DOHH2 (cell line): ENCODE results near the gene PIP4K2C.
"Not testable (repeated sequence)": the region's sequence is repeated elsewhere in the genome, so short reads cannot be mapped to it uniquely, and the experiment has no call there.

Source experiments
- H3F3A ChIP-seq: fragments of 200-600 bp; sonication (generic), shearing (Covaris generic); 2 replicates; pipeline ENCODE4 v1.6.0; 2016; ENCODE audit warnings: antibody characterized with exemption, mild to moderate bottlenecking; ENCODE audit not compliant: control insufficient read depth, insufficient read depth
- H3K27ac ChIP-seq: fragments of 200-600 bp; sonication (generic); 2 replicates; pipeline ENCODE4 v1.5.1; 2014; ENCODE audit warnings: low read depth, mild to moderate bottlenecking, low read length, moderate library complexity
- H3K27me3 ChIP-seq: fragments of 200-600 bp; sonication (generic); 2 replicates; pipeline ENCODE4 v1.6.1; 2014; ENCODE audit warnings: mild to moderate bottlenecking, low read length, mixed read lengths; ENCODE audit not compliant: control insufficient read depth
- H3K36me3 ChIP-seq: fragments of 200-600 bp; sonication (generic); 2 replicates; pipeline ENCODE4 v1.6.1; 2014; ENCODE audit warnings: mild to moderate bottlenecking, low read length, moderate library complexity, mixed read lengths; ENCODE audit not compliant: control insufficient read depth
- H3K4me1 ChIP-seq: fragments of 200-600 bp; sonication (generic); 2 replicates; pipeline ENCODE4 v1.6.1; 2014; ENCODE audit warnings: mild to moderate bottlenecking, low read length, mixed read lengths; ENCODE audit not compliant: control insufficient read depth
- H3K4me2 ChIP-seq: fragments of 200-600 bp; sonication (generic); 2 replicates; pipeline ENCODE4 v1.6.0; 2014; ENCODE audit warnings: mild to moderate bottlenecking, low read length, moderate library complexity
- H3K4me3 ChIP-seq: fragments of 200-600 bp; sonication (generic); 2 replicates; pipeline ENCODE4 v1.5.1; 2014; ENCODE audit warnings: mild to moderate bottlenecking, low read length, mixed read lengths
- H3K79me2 ChIP-seq: fragments of 200-600 bp; sonication (generic); 2 replicates; pipeline ENCODE4 v1.6.1; 2014; ENCODE audit warnings: mild to moderate bottlenecking, low read length, mixed read lengths; ENCODE audit not compliant: control insufficient read depth
- H3K9me2 ChIP-seq: fragments of 200-600 bp; sonication (generic); replicated peaks from 2 replicates; pipeline ENCODE4 v1.6.1; 2014; ENCODE audit warnings: mild to moderate bottlenecking, low read length, mixed read lengths; ENCODE audit not compliant: control insufficient read depth
- H3K9me3 ChIP-seq: fragments of 200-600 bp; sonication (generic); 2 replicates; pipeline ENCODE4 v1.6.1; 2014; ENCODE audit warnings: antibody characterized with exemption, low read length, mixed read lengths; ENCODE audit not compliant: control insufficient read depth, insufficient read depth
- H4K20me1 ChIP-seq: fragments of 200-600 bp; sonication (generic); 2 replicates; pipeline ENCODE4 v1.6.0; 2014; ENCODE audit warnings: low read depth, mild to moderate bottlenecking, antibody characterized with exemption, low read length, moderate library complexity; ENCODE audit not compliant: control insufficient read depth, insufficient read depth
- EZH2phosphoT487 ChIP-seq: fragments of 200-600 bp; sonication (generic); IDR thresholded peaks from 2 replicates; pipeline ENCODE4 v1.6.1; 2017; ENCODE audit warnings: borderline replicate concordance, mild to moderate bottlenecking, antibody characterized with exemption, low read length, moderate library complexity, mixed read lengths
- TF ChIP-seq, protein P1 (sequence below): fragments of 200-600 bp; sonication (generic); IDR thresholded peaks from one replicate; pipeline ENCODE4 v1.5.1; 2014; ENCODE audit warnings: antibody characterized with exemption, mild to moderate bottlenecking, low read depth, low read length; ENCODE audit not compliant: poor library complexity, severe bottlenecking

The PIP4K2C gene

DNA sequence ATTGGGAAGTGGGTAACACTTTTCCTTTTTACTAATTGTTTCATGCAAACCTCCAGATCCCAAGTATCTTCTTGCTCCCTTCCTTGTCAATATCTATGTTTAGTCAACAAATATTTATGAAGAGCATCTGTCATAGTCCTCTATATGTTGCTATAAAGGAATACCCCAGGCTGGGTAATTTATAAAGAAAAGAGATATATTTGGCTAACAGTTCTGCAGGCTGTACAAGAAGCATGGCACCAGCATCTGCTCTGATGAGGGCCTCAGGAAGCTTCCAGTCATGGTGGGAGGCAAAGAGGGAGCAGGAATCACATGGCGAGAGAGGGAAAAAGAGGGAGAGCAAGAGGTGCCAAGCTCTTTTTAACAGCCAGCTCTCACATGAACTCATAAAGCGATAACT lies 36.5 kb upstream of the PIP4K2C start:
- no peak overlapping the region for H3K4me3 ChIP-seq
- no peaks in the 10 kb centered on the region for H3K36me3 ChIP-seq
- no peak for TF ChIP-seq EZH2phosphoT487
- TF ChIP-seq, protein P1, sequence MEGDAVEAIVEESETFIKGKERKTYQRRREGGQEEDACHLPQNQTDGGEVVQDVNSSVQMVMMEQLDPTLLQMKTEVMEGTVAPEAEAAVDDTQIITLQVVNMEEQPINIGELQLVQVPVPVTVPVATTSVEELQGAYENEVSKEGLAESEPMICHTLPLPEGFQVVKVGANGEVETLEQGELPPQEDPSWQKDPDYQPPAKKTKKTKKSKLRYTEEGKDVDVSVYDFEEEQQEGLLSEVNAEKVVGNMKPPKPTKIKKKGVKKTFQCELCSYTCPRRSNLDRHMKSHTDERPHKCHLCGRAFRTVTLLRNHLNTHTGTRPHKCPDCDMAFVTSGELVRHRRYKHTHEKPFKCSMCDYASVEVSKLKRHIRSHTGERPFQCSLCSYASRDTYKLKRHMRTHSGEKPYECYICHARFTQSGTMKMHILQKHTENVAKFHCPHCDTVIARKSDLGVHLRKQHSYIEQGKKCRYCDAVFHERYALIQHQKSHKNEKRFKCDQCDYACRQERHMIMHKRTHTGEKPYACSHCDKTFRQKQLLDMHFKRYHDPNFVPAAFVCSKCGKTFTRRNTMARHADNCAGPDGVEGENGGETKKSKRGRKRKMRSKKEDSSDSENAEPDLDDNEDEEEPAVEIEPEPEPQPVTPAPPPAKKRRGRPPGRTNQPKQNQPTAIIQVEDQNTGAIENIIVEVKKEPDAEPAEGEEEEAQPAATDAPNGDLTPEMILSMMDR, result no peak
- no peaks in the 10 kb centered on the region for H3K79me2 ChIP-seq
- H3K4me2 ChIP-seq, result no peak overlapping the region
- peaks cover 24% of the 10 kb centered on the region for H3K27me3 ChIP-seq
- no peaks in the 10 kb centered on the region for H4K20me1 ChIP-seq
- H3F3A ChIP-seq, result no peaks in the 10 kb centered on the region
- no peak overlapping the region for H3K27ac ChIP-seq
- no peaks in the 10 kb centered on the region for H3K9me3 ChIP-seq
- H3K4me1 ChIP-seq, result peaks cover 8% of the 10 kb centered on the region
- H3K9me2 ChIP-seq, result no peaks in the 10 kb centered on the region

DNA sequence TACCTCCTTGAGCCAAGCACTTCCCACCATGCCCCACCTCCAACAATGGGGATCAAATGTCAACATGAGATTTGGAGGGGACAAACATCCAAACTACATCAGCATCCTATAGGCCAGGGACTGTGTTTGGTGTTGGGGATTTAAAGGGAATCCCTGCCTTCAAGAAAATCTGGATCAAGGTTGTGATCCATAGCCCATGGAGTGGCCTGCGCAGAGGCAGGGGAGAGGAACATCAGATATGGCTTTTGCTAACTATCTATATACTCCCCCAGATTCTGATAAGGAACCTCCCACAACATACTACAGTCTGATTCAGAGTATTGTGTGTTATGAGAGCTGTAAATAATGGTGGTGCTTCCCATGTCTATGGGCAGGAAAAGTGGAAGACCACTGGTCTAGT lies 36.1 kb upstream of the PIP4K2C start:
- no peaks in the 10 kb centered on the region for H3K9me2 ChIP-seq
- H3K36me3 ChIP-seq, result no peaks in the 10 kb centered on the region
- no peak overlapping the region for H3K4me2 ChIP-seq
- H3K9me3 ChIP-seq, result no peaks in the 10 kb centered on the region
- H3K27me3 ChIP-seq, result peaks cover 24% of the 10 kb centered on the region
- no peaks in the 10 kb centered on the region for H4K20me1 ChIP-seq
- H3K27ac ChIP-seq, result no peak overlapping the region
- no peak for TF ChIP-seq EZH2phosphoT487
- TF ChIP-seq, protein P1, result no peak
- no peaks in the 10 kb centered on the region for H3F3A ChIP-seq
- H3K79me2 ChIP-seq, result no peaks in the 10 kb centered on the region
- H3K4me1 ChIP-seq, result peaks cover 3% of the 10 kb centered on the region
- H3K4me3 ChIP-seq, result no peak overlapping the region

DNA sequence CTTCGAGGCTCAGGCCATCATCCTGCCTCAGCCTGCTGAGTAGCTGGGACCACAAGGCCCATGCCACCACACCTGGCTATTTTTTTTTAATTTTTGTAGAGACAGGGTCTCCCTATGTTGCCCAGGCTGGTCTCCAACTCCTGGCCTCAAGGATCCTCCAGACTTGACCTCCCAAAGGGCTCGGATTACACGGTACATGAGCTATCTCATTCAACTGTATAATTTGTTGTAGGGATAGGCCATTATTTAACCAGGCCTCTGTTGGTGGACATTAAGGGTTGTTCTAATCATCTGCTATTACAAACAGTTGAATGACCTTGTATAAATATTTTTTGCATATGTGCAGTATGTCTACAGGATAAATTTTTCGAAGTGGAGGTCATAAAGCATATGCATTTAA lies 32.1 kb upstream of the PIP4K2C start:
- peaks cover 20% of the 10 kb centered on the region for H3K27me3 ChIP-seq
- H3K4me3 ChIP-seq, result no peak overlapping the region
- H3K9me2 ChIP-seq, result no peaks in the 10 kb centered on the region
- no peaks in the 10 kb centered on the region for H3K36me3 ChIP-seq
- H3K79me2 ChIP-seq, result no peaks in the 10 kb centered on the region
- TF ChIP-seq, protein P1, result no peak
- no peak for TF ChIP-seq EZH2phosphoT487
- no peaks in the 10 kb centered on the region for H3K4me1 ChIP-seq
- no peak overlapping the region for H3K27ac ChIP-seq
- H3K9me3 ChIP-seq, result no peaks in the 10 kb centered on the region
- H3F3A ChIP-seq, result no peaks in the 10 kb centered on the region
- H3K4me2 ChIP-seq, result no peak overlapping the region
- H4K20me1 ChIP-seq, result no peaks in the 10 kb centered on the region

DNA sequence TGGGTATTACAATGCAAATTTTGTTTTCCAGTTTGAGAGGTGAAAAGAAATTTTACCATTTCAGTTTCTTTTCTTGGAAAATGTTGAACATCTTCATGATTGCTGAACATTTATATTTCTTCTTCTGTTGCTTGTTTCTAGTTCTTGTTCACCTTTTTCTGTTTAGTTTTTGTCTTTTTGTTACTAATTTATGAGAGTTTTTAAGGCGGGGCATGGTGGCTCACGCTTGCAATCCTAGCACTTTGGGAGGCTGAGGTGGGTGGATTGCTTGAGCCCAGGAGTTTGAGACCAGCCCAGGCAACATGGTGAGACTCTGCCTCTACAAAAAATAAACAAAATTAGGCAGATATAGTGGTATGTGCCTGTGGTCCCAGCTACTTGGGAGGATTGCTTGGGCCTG lies 30.5 kb upstream of the PIP4K2C start:
- no peaks in the 10 kb centered on the region for H3K9me3 ChIP-seq
- no peak overlapping the region for H3K4me3 ChIP-seq
- H3K4me1 ChIP-seq, result no peaks in the 10 kb centered on the region
- H3F3A ChIP-seq, result no peaks in the 10 kb centered on the region
- H3K27ac ChIP-seq, result no peak overlapping the region
- no peak overlapping the region for H3K4me2 ChIP-seq
- no peaks in the 10 kb centered on the region for H3K36me3 ChIP-seq
- no peaks in the 10 kb centered on the region for H3K9me2 ChIP-seq
- H3K27me3 ChIP-seq, result peaks cover 21% of the 10 kb centered on the region
- H4K20me1 ChIP-seq, result no peaks in the 10 kb centered on the region
- TF ChIP-seq, protein P1, result no peak
- TF ChIP-seq EZH2phosphoT487, result no peak
- no peaks in the 10 kb centered on the region for H3K79me2 ChIP-seq

DNA sequence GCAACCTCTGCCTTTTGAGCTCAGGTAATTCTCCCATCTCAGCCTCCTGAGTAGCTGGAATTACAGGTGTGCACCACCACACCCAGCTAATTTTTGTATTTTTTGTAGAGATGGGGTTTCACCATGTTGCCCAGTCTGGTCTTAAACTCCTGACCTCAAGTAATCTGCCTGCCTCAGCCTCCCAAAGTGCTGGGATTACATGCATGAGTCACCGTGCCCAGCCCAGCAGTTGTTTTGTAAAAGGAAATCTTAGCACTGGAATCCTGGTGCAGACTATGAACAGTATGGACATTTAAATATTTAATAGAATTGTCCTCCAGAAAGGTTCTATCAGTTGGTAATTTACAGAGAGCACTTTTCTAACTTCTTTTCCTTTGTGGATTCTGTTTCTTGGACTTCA lies 29.9 kb upstream of the PIP4K2C start:
- H3K4me3 ChIP-seq, result not testable (repeated sequence)

More for the DNA sequence above, 29.9 kb upstream of the PIP4K2C start:
- not testable (repeated sequence) for H3K79me2 ChIP-seq, H3K9me2 ChIP-seq, H3K4me1 ChIP-seq, H3F3A ChIP-seq, H4K20me1 ChIP-seq, H3K27ac ChIP-seq, H3K9me3 ChIP-seq, H3K4me2 ChIP-seq, H3K36me3 ChIP-seq
- H3K27me3 ChIP-seq, result peaks cover 21% of the 10 kb centered on the region
